Chondrocyte (in vitro differentiated cells): ENCODE data around the gene PALLD. TPM values are rescaled to one million over a fixed set of nuclear protein-coding genes. Genes with fewer than 3 reads are reported as not detected.

Experiments used
- DNase-seq: peaks from one replicate; pipeline ENCODE4 v3.0.0; 2021; ENCODE audit warnings: mixed read lengths, low spot score
- H3K27ac Mint-ChIP-seq: one replicate; pipeline ENCODE4 v1.8.0; 2021; ENCODE audit warnings: mild to moderate bottlenecking, moderate library complexity, mixed read lengths; ENCODE audit not compliant: unreplicated experiment
- H3K27me3 Mint-ChIP-seq: 2 replicates; pipeline ENCODE4 v1.8.0; 2021; ENCODE audit warnings: low read depth, mixed read lengths
- H3K36me3 Mint-ChIP-seq: 2 replicates; pipeline ENCODE4 v1.8.0; 2021; ENCODE audit warnings: low read depth, mixed read lengths
- H3K4me1 Mint-ChIP-seq: 2 replicates; pipeline ENCODE4 v1.8.0; 2021; ENCODE audit warnings: low read depth, mild to moderate bottlenecking, mixed read lengths
- H3K4me3 Mint-ChIP-seq: one replicate; pipeline ENCODE4 v1.8.0; 2021; ENCODE audit warnings: mild to moderate bottlenecking, moderate library complexity, mixed read lengths; ENCODE audit not compliant: unreplicated experiment
- H3K9me3 Mint-ChIP-seq: 2 replicates; pipeline ENCODE4 v1.8.0; 2021; ENCODE audit warnings: low read depth, mixed read lengths
- CTCF ChIP-seq: fragments of 200-600 bp; sonication (generic); IDR thresholded peaks from 2 replicates; pipeline ENCODE4 v1.5.0; 2021; ENCODE audit warnings: antibody characterized with exemption, mild to moderate bottlenecking, moderate library complexity
- total RNA-seq: library from RNA; stranded (reverse); gene quantifications from 3 replicates; pipeline ENCODE4 v1.2.1, GENCODE V29; 2021

PALLD gene
- total RNA-seq, 1 donor from 2014 or later = 900 TPM

GRCh38 chr4:168841672-168842019 lies 344.8 kb downstream of the PALLD start:
- no peaks in the 10 kb centered on the region for H3K27me3 Mint-ChIP-seq
- no peak for DNase-seq
- no peaks in the 10 kb centered on the region for H3K9me3 Mint-ChIP-seq
- peaks cover 95% of the 10 kb centered on the region for H3K4me1 Mint-ChIP-seq
- no peak for TF ChIP-seq CTCF
- H3K4me3 Mint-ChIP-seq = no peak overlapping the region
- peaks cover 34% of the 10 kb centered on the region for H3K36me3 Mint-ChIP-seq
- peak overlapping the region; percentile 52 for H3K27ac Mint-ChIP-seq

- H3K27ac Mint-ChIP-seq = peak overlapping the region; percentile 52
- H3K9me3 Mint-ChIP-seq = no peaks in the 10 kb centered on the region
- no peak for TF ChIP-seq CTCF
- peaks cover 29% of the 10 kb centered on the region for H3K36me3 Mint-ChIP-seq
- DNase-seq = no peak
- H3K4me3 Mint-ChIP-seq = no peak overlapping the region
- no peaks in the 10 kb centered on the region for H3K27me3 Mint-ChIP-seq
- H3K4me1 Mint-ChIP-seq = peaks cover 93% of the 10 kb centered on the region
Observed at GRCh38 chr4:168842186-168842585, 345.3 kb downstream of the PALLD start.

- Mint-ChIP-seq H3K36me3 (peaks cover 19% of the 10 kb centered on the region), H3K4me1 (peaks cover 92% of the 10 kb centered on the region), H3K27ac (peak overlapping the region; percentile 87), H3K27me3 (no peaks in the 10 kb centered on the region), H3K9me3 (no peaks in the 10 kb centered on the region), H3K4me3 (no peak overlapping the region)
- no peak for DNase-seq
- TF ChIP-seq CTCF = no peak
Observed at GRCh38 chr4:168843635-168844034, 346.8 kb downstream of the PALLD start.

- H3K9me3 Mint-ChIP-seq = no peaks in the 10 kb centered on the region
- DNase-seq = no peak
- no peak for TF ChIP-seq CTCF
- peak overlapping the region; percentile 87 for H3K27ac Mint-ChIP-seq
- peaks cover 19% of the 10 kb centered on the region for H3K36me3 Mint-ChIP-seq
- H3K27me3 Mint-ChIP-seq = no peaks in the 10 kb centered on the region
- H3K4me3 Mint-ChIP-seq = no peak overlapping the region
- peaks cover 92% of the 10 kb centered on the region for H3K4me1 Mint-ChIP-seq
Observed at GRCh38 chr4:168844353-168845049, 347.6 kb downstream of the PALLD start.

GRCh38 chr4:168845897-168846296 lies 349.0 kb downstream of the PALLD start:
- no peaks in the 10 kb centered on the region for H3K9me3 Mint-ChIP-seq
- H3K27me3 Mint-ChIP-seq = no peaks in the 10 kb centered on the region
- peaks cover 21% of the 10 kb centered on the region for H3K36me3 Mint-ChIP-seq
- H3K27ac Mint-ChIP-seq = peak overlapping the region; percentile 84
- no peak for DNase-seq
- no peak for TF ChIP-seq CTCF
- H3K4me1 Mint-ChIP-seq = peaks cover 90% of the 10 kb centered on the region
- no peak overlapping the region for H3K4me3 Mint-ChIP-seq
